Caco-2 (cell line): ENCODE results near the gene RGS6. TPM values are rescaled to one million over a fixed set of nuclear protein-coding genes. Genes with fewer than 3 reads are reported as not detected.

ENCODE experiments used
- BruUV-seq: library from RNA; stranded (reverse); fragments of 400-500 nt; replicated peaks from 2 replicates; lab custom pipeline; 2021; lab: Mats Ljungman, UMichigan
- CTCF ChIA-PET: fragments of 300-600 bp; sonication (Branson Sonifier 250); formaldehyde crosslinking; loops from one replicate; lab custom pipeline; 2022; ENCODE audit warnings: antibody characterized with exemption; lab: Charles Lee
- POLR2A ChIA-PET: fragments of 300-600 bp; sonication (Branson Sonifier 250); formaldehyde crosslinking; loops from one replicate; lab custom pipeline; 2022; ENCODE audit warnings: antibody characterized with exemption; lab: Charles Lee
- DNase-seq, 2 experiments: peaks; one replicate each; pipeline versions ENCODE4 v3.0.0 to v3.0.0-alpha.2; 2020 to 2022
- H3K27me3 ChIP-seq: replicated peaks from 2 replicates; pipeline ENCODE4 v1.6.0; 2011; ENCODE audit warnings: low read length; ENCODE audit not compliant: control insufficient read depth, insufficient read depth
- H3K36me3 ChIP-seq: 2 replicates; pipeline ENCODE4 v1.5.1; 2011; ENCODE audit warnings: low read length; ENCODE audit not compliant: control insufficient read depth, insufficient read depth
- H3K4me1 ChIP-seq: fragments of 250-450 bp; sonication (Bioruptor Pico); 2 replicates; pipeline ENCODE4 v1.5.1; 2020; ENCODE audit warnings: mild to moderate bottlenecking
- H3K4me3 ChIP-seq: 2 replicates; pipeline ENCODE4 v1.5.1; 2011; ENCODE audit warnings: low read depth, mild to moderate bottlenecking, control low read depth, low read length
- H3K9me3 ChIP-seq: fragments of 250-450 bp; sonication (Bioruptor Pico); 2 replicates; pipeline ENCODE4 v1.5.1; 2020; ENCODE audit warnings: mild to moderate bottlenecking, moderate library complexity
- H3K27ac Mint-ChIP-seq: one replicate; pipeline ENCODE4 v1.8.0; 2022; ENCODE audit warnings: mixed read lengths; ENCODE audit not compliant: unreplicated experiment
- H3K27me3 Mint-ChIP-seq: one replicate; pipeline ENCODE4 v1.8.0; 2022; ENCODE audit warnings: mixed read lengths; ENCODE audit not compliant: insufficient read depth, unreplicated experiment
- H3K36me3 Mint-ChIP-seq: one replicate; pipeline ENCODE4 v1.8.0; 2022; ENCODE audit warnings: mild to moderate bottlenecking, mixed read lengths; ENCODE audit not compliant: insufficient read depth, unreplicated experiment
- H3K4me1 Mint-ChIP-seq: one replicate; pipeline ENCODE4 v1.8.0; 2022; ENCODE audit warnings: low read depth, mixed read lengths; ENCODE audit not compliant: unreplicated experiment
- H3K4me3 Mint-ChIP-seq: one replicate; pipeline ENCODE4 v1.8.0; 2022; ENCODE audit warnings: mild to moderate bottlenecking, moderate library complexity, mixed read lengths; ENCODE audit not compliant: unreplicated experiment
- H3K9me3 Mint-ChIP-seq: one replicate; pipeline ENCODE4 v1.8.0; 2022; ENCODE audit warnings: mixed read lengths; ENCODE audit not compliant: unreplicated experiment
- intact Hi-C: fragments of 100-400 bp; cut with micrococcal nuclease; formaldehyde crosslinking; loops from one replicate; pipeline ENCODE4 v1.10.0; 2022; ENCODE audit not compliant: unreplicated experiment
- total RNA-seq: library from RNA; stranded (reverse); gene quantifications from 2 replicates; pipeline ENCODE4 v1.2.3, GENCODE V29; 2022
- TF ChIP-seq, protein P1 (sequence below), 2 experiments: fragments of 200-600 bp in 1 of 2; IDR thresholded peaks; 1 replicate in 1 of 2; 2 replicates in 1 of 2; pipeline versions ENCODE4 v1.5.1 to v1.8.0; 2011 to 2022; ENCODE audit warnings: antibody characterized with exemption in 1 of 2, control low read depth in 1 of 2, inconsistent platforms in 1 of 2, low read depth in 1 of 2, low read length in 1 of 2, mild to moderate bottlenecking in 1 of 2, moderate library complexity in 1 of 2; ENCODE audit not compliant: insufficient read depth in 1 of 2, severe bottlenecking in 1 of 2, unreplicated experiment in 1 of 2

The RGS6 gene
- total RNA-seq, 1 experiment from 2014 or later: not detected

DNA sequence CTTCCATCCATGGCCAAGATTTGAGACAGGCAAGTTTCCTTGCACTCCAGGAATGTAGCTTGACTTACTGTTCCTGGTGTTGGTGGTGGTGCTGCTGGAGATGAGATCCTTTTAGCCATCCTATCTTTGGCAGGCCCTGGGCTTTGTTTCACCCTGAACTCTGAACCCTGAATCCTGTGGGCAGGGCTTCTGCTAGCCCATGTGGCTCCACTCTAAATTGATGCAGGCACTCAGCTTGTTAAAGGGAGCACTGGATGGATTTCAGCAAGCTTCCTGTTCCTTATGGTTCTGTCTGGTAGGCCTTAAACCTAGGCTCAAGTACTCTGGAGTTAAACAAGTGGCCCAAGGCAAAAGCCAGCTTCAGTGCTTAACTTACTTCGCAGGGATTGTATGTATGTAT lies 138.2 kb downstream of the RGS6 start:
- H3K27ac Mint-ChIP-seq: no peak overlapping the region
- Histone ChIP-seq H3K4me3 (no peak overlapping the region), H3K36me3 (no peaks in the 10 kb centered on the region), H3K4me1 (no peaks in the 10 kb centered on the region), H3K9me3 (no peaks in the 10 kb centered on the region), H3K27me3 (no peaks in the 10 kb centered on the region)
- CTCF ChIA-PET: no interaction called here
- H3K9me3 Mint-ChIP-seq: no peaks in the 10 kb centered on the region
- no peak overlapping the region for H3K4me3 Mint-ChIP-seq
- no peak for DNase-seq
- POLR2A ChIA-PET: no interaction called here
- TF ChIP-seq, protein P1, sequence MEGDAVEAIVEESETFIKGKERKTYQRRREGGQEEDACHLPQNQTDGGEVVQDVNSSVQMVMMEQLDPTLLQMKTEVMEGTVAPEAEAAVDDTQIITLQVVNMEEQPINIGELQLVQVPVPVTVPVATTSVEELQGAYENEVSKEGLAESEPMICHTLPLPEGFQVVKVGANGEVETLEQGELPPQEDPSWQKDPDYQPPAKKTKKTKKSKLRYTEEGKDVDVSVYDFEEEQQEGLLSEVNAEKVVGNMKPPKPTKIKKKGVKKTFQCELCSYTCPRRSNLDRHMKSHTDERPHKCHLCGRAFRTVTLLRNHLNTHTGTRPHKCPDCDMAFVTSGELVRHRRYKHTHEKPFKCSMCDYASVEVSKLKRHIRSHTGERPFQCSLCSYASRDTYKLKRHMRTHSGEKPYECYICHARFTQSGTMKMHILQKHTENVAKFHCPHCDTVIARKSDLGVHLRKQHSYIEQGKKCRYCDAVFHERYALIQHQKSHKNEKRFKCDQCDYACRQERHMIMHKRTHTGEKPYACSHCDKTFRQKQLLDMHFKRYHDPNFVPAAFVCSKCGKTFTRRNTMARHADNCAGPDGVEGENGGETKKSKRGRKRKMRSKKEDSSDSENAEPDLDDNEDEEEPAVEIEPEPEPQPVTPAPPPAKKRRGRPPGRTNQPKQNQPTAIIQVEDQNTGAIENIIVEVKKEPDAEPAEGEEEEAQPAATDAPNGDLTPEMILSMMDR (IDR thresholded peaks at IDR 0.05; ENCODE audit: insufficient read depth in 1 of 2, low read depth in 1 of 2, low read length in 1 of 2, severe bottlenecking in 1 of 2, unreplicated experiment in 1 of 2): no peak
- no peaks in the 10 kb centered on the region for H3K4me1 Mint-ChIP-seq
- H3K27me3 Mint-ChIP-seq: peaks cover 2% of the 10 kb centered on the region
- intact Hi-C loops: no loop called here
- BruUV-seq: no TSS peak
- H3K36me3 Mint-ChIP-seq: no peaks in the 10 kb centered on the region

DNA sequence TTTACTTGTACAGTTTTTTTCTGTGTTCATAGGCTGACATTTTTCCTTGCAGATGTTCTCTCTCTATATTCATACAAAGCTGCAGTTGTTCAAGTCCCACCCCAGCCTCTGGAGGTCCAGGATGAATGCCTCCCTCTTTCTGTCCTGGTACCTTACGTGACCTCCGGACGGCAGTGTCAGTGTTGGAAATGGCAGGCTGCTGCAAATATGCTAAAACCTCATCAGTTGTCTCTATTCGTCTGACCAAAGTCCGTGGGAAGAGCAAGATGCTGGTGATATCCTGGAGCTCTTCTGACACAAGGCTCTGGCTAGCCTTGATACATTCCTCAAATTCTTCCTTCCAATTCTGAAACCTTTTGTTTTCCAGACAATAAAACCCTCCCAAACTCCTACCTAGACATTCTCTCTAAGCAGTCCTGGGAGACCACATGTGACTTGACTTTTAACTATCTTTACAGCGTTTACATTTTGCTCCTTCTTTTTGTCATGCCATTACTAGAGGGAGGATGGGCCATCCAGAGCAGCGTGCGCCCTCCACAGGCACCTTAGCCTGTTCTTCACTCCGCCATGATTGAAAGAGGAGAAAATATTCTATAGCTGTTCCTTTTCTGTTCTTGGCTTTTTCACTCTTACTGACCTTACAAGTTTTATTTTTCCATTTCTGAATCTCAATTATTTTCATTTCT lies 143.6 kb downstream of the RGS6 start:
- TF ChIP-seq, protein P1 (IDR thresholded peaks at IDR 0.05; ENCODE audit: insufficient read depth in 1 of 2, low read depth in 1 of 2, low read length in 1 of 2, severe bottlenecking in 1 of 2, unreplicated experiment in 1 of 2): no peak
- no peak overlapping the region for H3K4me3 ChIP-seq
- no peak overlapping the region for H3K4me3 Mint-ChIP-seq
- no peak overlapping the region for H3K27ac Mint-ChIP-seq
- H3K9me3 Mint-ChIP-seq: no peaks in the 10 kb centered on the region
- no peaks in the 10 kb centered on the region for H3K36me3 ChIP-seq
- intact Hi-C loops: loop anchor here (5.0 kb wide), 1 partner anchor 53 kb away; no protein-coding TSS in a partner anchor
- peaks cover 8% of the 10 kb centered on the region for H3K4me1 Mint-ChIP-seq
- H3K36me3 Mint-ChIP-seq: no peaks in the 10 kb centered on the region
- H3K4me1 ChIP-seq: no peaks in the 10 kb centered on the region
- DNase-seq: peak; percentile 34 to 48
- H3K27me3 ChIP-seq: no peaks in the 10 kb centered on the region
- H3K9me3 ChIP-seq: no peaks in the 10 kb centered on the region
- BruUV-seq: no TSS peak
- POLR2A ChIA-PET: no interaction called here
- H3K27me3 Mint-ChIP-seq: peaks cover 3% of the 10 kb centered on the region
- CTCF ChIA-PET: interaction anchor here (0.5 kb wide), 1 partner anchor 197 kb away, joined by 4 read pairs; no protein-coding TSS in a partner anchor

DNA sequence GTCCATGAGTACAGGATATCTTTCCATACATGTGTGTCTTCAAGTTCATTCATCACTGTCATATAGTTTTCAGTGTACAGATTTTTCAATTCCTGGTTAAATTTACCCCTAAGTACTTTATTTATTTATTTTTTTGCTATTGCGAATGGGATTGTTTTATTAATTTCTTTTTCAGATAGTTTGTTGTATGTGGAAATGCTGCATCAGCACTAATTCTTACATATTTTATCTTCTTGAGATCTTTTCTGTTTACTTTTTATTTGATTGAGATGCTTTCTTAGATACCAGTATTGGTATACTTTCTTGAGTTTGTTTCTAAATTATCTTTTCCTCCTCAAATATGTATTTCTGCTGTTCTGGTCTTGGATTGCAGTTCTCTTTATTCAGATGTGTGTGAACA lies 148.9 kb downstream of the RGS6 start:
- Histone ChIP-seq H3K4me3 (no peak overlapping the region), H3K4me1 (no peaks in the 10 kb centered on the region), H3K9me3 (no peaks in the 10 kb centered on the region), H3K27me3 (no peaks in the 10 kb centered on the region), H3K36me3 (no peaks in the 10 kb centered on the region)
- peaks cover 14% of the 10 kb centered on the region for H3K27me3 Mint-ChIP-seq
- ChIA-PET CTCF (no interaction called here), POLR2A (no interaction called here)
- no peak overlapping the region for H3K4me3 Mint-ChIP-seq
- H3K4me1 Mint-ChIP-seq: peaks cover 2% of the 10 kb centered on the region
- intact Hi-C loops: no loop called here
- BruUV-seq: no TSS peak
- H3K27ac Mint-ChIP-seq: no peak overlapping the region
- no peaks in the 10 kb centered on the region for H3K9me3 Mint-ChIP-seq
- H3K36me3 Mint-ChIP-seq: no peaks in the 10 kb centered on the region
- TF ChIP-seq, protein P1 (IDR thresholded peaks at IDR 0.05; ENCODE audit: insufficient read depth in 1 of 2, low read depth in 1 of 2, low read length in 1 of 2, severe bottlenecking in 1 of 2, unreplicated experiment in 1 of 2): no peak
- no peak for DNase-seq
